Upper lobe of left lung (tissue), 4 donors: Measurements from ENCODE around the gene AOC2.

Experiments used
- POLR2A ChIP-seq, 4 donors: fragments of 450-650 bp; IDR thresholded peaks; one replicate each; pipeline ENCODE4 v1.5.1; 2016 to 2017; ENCODE audit warnings: antibody characterized with exemption in 4 of 4, mild to moderate bottlenecking in 2 of 4
- TF ChIP-seq, protein P1 (sequence below), 6 experiments: fragments of 450-650 bp in 4 of 6; fragments of 200-600 bp in 2 of 6; sonication (generic) in 2 of 6; IDR thresholded peaks; one replicate each; pipeline ENCODE4 v1.5.1; 2016 to 2019; ENCODE audit warnings: antibody characterized with exemption in 6 of 6

DNA sequence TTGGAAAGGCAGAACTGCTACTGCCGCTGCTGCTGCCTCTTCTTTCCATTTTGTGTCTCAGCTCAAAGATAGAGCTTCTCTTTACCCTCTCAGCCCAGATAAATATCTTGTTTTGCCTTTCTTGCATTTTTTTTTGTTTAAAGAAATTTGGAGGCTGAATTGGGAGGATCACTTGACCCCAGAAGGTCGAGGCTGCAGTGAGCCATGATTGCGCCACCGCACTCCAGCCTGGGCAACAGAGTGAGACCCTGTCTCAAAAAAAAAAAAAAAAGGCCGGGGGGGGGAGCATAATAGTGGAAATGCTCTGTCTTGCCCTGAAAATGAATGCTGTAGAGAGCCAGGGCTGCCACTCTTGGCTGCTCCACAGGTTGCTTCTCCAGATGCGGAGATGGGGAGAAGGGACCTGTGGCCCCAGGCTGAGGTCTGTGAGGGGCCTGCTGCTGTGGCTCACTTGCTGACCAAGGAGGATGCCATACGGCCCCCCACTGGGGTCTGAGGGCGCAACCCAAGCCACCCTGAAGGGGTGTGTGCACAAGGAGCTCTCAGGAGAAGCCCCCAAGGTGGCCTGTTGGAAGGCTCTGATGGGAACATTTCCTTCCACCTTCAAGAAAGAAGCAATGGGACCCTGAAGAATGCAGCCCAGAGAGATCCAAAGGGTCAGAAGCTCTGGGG, 34.7 kb downstream of the AOC2 start:
- TF ChIP-seq, protein P1, sequence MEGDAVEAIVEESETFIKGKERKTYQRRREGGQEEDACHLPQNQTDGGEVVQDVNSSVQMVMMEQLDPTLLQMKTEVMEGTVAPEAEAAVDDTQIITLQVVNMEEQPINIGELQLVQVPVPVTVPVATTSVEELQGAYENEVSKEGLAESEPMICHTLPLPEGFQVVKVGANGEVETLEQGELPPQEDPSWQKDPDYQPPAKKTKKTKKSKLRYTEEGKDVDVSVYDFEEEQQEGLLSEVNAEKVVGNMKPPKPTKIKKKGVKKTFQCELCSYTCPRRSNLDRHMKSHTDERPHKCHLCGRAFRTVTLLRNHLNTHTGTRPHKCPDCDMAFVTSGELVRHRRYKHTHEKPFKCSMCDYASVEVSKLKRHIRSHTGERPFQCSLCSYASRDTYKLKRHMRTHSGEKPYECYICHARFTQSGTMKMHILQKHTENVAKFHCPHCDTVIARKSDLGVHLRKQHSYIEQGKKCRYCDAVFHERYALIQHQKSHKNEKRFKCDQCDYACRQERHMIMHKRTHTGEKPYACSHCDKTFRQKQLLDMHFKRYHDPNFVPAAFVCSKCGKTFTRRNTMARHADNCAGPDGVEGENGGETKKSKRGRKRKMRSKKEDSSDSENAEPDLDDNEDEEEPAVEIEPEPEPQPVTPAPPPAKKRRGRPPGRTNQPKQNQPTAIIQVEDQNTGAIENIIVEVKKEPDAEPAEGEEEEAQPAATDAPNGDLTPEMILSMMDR (IDR thresholded peaks at IDR 0.05), result no peak
- TF ChIP-seq POLR2A (IDR thresholded peaks at IDR 0.05), result no peak
